Measurements from ENCODE around the gene XYLT1.
"Not testable (repeated sequence)": the region's sequence is repeated elsewhere in the genome, so short reads cannot be mapped to it uniquely, and the experiment has no call there.

The XYLT1 gene

DNA sequence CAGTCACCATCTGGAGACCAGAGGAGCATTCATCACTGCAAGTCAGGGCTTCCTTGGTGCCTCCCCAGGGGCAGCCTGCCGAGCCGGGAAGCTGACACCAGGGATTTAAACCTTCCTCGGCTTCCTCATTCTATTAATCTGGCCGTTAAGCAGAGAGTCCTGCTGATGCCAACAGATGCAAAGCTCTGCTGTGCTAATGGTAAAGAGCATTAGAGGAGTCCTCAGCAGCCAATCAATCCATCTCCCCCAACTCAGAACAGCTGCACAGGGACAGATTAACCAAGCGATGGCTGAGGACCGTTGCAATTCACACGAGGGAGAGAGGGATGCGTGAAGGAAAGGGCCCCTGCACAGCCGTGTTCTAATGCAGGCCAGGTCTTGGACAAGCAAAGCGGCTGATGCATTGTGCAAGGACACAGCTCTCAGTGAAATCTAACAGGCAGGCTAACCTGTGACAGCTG is 116.6 kb downstream of the XYLT1 start:
- no peak for DNase-seq

DNA sequence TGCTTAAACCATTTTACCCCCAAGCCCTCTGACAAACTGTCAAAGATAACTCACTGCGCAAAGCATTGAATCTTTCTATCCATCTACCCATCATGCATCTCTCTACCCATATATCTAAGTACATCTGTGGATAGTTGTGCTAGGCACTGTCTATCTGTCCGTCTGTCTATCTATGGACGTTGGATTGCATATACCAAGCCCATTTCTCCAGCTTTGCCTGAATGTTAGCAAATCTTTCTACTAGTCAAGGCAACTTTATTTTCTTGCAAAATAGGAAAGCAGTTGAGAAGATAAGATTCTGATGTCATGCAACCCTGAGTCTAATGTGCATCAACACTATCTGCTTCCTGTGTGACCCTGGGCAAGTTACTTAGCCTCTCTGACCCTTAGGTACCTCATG is 117.2 kb downstream of the XYLT1 start:
- no peak for DNase-seq

DNA sequence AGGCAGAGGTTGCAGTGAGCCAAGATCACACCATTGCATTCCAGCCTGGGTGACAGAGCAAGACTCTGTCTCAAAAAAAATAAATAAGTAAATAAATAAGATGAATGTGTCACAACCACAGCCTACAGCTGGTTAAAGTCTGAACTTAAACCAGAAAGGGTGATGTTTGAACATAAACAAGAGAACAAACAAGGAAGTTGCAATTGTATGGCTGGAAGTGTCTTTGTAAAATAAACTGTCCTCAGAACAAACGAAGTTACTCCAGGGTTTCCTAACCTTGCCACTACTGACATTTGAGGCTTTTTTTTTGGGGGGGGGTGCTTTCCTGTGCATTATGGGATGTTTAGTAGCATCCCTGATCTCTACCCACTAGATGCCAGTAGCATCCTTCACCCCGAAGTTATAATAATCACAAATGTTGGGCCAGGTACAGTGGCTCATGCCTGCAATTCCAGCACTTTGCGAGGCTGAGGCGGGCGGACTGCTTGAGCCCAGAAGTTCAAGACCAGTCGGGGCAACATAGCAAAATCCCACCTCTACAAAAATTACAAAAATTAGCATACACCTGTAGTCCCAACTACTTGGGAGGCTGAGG is 119.2 kb downstream of the XYLT1 start:
- no peak for DNase-seq

DNA sequence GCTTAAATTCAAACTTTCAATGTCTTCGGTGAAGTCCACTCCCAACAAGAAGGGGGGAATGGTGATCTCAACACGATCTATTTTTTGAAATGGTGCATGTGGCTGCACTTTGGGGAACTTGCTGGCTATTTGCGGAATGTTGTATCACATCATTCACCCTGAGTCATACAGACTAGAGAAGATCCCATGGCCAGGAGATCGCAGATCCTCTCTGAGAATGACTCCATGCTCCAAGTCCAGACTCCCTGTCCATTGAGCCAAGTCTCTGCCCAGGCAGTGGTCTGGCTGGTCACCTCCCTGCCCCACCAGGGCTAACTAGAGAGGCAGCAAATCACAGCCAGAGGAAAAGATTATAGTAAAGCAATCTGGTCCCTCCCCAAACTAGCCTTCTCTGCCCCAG is 120.6 kb downstream of the XYLT1 start:
- no peak for DNase-seq

DNA sequence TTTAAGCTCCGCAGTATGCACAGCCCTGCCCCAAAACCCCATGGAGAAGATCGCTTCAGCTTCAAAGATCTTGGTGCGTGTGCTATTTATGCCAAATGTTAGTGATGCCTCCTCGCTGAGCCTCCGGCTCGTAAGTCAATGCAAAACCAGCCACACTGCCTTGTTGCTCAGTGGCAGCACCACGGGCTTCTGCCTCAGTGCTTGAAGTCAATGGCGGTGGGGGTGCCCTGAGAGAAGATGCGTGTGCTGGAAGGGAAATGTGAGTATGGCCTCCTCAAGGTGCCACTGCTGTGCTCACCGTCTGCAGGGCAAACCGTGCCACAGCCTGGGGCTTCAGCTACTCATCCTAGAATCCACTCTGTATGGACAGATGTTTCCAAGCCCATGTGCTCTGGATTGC is 121.9 kb downstream of the XYLT1 start:
- DNase-seq: no peak

DNA sequence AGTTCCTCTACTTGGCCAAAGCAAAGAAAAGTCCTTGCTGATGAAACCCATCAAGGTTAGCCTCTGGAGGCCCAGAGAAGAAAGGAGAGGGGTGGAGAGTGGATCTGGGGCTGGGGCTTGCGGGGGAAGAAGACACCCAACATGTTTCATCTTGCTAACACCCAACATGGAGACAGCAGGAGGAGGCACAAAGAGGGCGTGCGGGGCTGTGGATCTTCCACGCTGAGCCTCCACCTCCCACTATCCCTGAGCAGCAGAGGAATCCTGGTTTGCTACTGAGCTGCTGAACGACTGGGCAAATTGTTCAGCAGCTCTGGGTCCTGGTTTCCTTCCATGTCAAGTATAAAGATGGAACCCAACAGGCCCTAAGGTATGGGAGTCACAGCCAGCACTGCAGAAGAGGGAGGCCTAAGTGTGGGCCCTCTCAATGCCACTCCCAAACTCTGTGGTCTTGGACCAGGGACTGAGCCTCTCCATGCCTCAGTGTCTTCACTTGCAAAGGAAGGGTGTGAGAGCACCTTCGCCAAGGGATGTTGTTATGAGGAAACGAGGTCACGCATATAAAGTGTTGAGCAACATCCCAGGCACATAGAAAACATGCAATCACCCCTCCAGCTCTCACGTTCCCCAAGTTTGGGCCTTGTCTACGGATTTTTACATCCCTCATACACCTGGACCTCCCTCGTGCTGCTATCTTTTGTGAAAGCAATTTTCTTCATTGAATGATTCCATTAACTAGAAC is 122.5 kb downstream of the XYLT1 start:
- no peak for DNase-seq

DNA sequence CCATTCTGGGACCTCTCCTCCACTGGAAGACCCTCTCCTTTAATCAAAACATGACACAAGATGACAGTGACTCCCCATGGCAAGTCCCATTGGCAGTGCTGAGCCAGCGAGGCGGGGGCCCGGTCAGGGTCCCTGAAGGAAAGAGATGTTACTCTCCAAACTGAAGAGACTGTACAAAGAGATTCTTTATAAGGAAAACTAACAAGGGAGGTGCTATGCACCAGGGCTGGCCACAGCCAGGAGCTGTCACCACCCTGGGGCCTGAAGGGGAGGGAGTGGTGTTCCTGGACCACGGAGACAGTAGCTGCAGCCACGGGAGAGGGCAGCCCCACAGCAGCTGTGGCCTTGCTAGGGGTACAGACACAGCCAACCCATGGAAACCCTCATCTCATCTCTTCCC is 123.1 kb downstream of the XYLT1 start:
- no peak for DNase-seq

DNA sequence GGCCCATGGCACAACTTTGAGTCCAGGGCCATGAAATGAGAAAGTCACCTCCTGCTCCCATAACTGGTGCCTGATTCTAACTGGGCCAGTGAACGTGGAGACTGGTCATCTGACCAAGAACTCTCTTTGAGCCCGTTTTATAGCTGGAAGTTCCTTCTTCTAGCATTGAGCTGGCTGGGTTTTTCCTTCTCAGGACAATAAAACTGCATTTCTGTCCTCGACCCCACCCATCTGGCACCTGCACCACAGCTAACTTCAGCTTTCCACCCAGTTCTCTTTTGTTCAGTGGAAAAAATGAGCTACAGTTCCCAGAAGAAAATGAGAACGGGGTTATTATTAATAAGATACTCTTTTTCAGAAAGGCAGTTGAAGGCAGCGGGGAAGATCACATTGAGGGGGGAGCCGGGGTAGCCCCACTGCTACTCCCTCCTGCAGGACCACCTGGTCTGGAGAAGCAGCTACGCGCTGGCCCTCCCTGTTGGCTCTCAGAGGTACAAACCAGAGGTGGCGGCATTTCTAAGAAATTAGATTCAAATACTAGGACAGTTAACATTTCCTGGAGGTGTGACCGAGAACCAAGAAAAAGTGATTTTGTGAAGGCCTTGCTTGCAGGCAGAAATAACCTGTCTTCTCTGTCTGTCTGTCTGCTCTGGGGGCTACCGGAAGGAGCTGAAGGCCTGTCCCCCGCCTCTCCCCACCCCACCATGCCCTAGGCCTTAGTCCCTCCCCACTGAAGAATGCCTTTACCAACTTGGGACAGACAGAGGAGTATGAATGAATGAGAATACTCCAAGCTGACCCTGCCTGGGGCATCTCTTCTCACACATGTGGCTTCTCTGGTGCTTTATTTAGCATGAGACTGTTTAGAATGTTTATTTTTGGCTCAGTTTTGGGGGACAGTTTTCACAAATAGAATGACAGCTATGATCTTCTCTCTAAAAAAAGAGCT is 123.9 kb downstream of the XYLT1 start:
- no peak for DNase-seq

DNA sequence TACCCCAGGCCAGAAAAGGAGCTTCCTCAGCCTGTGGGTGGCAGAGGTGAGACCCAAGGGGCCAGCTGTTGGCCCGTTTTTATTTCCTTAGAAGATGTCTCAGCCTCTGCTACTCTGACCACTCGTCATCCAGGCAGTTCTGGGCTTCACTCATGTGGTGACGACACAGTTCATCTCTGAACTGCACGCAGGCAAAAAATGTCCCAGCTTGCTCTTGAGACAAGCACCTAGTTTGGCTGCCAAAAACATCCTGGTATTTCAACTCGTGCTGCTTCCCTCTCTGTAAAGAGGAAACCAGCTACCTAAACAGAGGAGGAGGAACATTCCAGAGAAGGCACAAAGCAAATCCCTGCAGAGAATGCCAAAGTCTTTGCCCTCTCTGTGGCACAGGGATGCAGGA is 125.7 kb downstream of the XYLT1 start:
- no peak for DNase-seq

DNA sequence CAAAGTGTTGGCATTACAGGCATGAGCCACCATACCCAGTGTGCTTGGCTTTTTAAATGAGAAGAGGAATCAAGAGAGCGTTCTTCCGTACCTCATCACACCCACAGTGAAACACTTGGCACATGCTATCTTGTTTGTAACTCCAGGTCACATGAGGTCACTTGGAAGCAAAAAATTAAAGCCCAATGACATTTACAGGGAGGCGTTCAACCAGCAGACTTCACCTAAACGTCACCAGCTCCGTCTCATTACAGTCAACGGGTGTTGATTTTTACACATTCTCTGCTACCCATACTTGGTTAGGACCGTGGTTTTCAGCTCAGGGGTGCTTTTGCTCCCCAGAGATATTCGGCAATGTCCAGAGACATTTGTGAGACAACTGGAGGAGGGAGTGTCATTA is 127.0 kb downstream of the XYLT1 start:
- DNase-seq: no peak

DNA sequence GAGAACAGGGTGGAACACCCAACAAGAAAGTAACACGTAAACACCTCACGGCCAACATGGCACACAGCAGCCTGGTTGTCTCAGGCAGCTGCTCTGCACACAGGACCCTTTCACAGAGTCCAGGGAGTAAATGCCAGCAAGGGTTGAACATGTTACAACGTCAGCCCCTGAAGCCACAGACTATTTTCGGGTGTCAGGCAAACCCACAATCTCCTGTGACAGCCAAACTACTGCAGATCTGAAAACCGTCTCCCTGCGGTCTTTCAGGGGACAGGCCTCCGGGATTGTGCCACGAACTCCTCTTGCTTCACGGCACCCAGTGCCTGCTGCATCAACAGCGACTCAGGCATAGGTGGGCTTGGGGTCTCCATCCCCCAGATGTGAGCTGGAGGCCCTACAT is 127.7 kb downstream of the XYLT1 start:
- no peak for DNase-seq

DNA sequence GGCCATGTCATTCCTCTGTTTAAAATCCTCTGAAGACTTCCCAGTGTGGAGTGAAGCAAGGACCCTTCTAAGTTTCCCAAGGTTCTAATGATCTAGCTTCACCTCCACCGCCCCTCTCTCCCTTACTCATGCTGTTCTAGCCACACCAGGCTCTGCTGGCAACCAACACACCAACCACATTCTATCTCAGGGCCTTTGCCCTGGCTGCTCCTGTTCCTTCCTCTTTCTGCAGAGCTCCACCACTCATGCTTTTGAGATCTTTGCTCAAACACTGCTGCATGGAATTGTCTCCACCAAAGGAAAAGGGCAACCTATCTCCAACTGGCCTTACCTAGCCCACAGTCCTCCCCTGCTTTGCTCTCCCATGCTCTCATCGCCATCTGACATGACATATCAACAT is 128.7 kb downstream of the XYLT1 start:
- DNase-seq: no peak

DNA sequence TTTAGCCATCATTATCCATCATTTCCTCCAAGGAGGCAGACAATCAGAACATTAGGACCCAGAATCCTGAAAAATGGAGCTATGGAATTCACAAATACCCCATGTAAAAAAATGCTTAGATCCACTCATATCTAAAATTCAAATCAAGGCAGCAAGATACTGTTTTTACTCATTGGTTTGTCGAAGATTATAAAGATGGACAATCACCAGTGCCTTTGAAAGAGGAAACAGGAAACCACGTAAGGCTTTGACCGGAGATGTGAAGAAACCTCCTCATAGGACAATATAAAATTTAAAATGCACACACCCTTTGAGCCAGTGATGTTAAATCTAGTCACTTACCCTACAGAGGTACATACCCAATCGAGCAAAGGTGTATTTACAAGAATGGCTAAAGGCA is 130.0 kb downstream of the XYLT1 start:
- no peak for DNase-seq

DNA sequence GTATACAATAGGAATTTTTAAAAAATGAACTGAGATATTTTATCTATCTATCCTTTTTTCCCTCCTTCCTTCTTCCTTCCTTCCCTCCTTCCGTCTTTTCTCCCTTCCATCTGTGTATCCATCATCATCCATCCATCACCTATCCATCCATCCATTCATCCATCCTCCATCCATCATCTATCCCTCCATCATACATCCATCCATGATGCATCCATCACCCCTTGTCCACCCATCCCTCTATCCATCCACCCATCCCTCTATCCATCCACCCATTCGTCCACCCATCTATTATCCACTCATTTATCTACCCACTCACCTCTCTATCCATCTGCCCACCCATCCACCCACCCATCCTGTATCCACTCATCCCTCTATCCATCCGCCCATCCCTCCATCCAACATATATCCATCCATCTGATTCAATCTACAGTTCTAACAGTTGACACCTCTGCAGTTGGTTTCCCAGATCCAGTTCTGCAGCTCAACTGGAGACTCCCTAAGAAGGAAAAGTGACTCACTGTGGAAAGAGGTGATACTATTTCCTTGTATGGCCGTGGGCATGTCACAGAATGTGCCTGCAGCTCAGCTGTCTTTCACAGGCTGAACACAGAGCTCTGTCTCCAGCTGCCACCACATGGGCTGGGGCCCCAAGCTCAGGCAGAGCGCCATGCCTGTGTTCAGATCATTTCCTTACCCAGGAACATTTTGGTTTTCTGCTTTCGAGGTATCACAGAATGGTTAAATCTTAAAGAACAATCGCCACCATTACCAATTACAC is 130.8 kb downstream of the XYLT1 start:
- DNase-seq: no peak

DNA sequence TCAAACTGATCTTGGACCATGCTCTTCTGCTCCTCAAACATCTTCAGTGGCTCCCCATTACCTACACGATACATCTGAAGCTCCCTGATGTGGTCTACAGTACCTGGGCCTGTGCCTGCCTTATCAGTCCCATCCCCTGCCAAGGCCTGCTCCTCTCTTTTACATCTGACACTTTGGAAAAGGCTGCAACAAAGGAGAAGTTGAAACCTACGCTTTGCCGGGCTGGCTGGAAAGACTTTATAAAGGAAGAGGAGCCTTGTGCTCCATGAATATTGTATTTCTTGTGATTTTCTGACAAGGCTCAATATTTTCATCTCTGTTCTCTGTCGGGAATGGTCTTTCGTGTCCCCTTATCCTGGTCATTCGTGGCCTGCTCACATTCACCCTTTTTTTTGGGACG is 132.5 kb downstream of the XYLT1 start:
- no peak for DNase-seq

DNA sequence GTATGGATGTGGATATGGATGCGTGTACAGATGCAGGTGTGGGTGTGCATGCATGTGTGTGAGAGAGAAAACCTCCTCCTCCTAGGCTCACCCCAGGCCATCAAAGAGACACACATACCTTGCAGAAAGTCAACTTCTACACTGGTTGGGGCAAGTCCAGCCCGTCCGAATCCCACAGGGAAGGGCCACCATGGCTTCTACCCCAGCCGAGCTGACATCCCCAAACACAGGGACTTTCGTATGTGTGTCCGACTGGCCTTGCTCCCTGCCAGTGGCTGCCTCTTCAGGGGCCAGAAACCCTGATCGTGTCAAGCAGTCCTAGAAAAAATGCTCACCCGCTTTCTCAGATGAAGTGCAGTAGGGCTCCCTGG is 134.2 kb downstream of the XYLT1 start:
- no peak for DNase-seq

DNA sequence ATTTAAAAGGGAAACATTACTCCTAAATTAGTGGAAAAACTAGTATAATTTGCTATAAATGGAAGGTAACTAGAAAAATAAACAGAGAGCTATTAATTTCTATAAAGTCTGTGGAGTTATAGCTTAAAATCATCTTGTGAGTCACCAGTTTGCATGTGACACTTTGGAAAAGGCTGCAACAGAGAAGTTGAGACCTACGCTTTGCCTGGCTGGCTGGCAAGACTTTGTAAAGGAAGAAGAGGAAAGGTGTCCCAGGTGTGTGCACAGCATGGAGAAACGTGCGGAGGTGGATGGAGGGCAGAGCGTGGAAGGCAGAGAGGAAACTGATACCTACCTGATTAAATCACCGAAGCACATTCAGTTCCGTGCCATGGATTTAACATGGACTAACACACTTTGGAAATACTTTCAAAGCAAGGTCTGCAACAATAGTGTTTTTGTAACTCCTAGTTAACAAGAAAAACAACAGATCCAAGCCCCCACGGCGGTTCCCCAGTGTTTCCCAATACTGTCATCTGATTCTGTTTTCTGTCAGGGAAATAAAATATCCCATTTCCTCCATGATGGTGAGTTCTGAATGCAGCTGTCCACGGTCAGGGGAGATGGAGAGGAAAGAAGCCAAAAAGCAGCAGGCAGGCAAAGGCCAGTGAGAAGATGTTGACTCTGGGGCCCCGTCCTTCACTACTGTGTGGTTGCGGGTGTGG is 134.8 kb downstream of the XYLT1 start:
- no peak for DNase-seq

DNA sequence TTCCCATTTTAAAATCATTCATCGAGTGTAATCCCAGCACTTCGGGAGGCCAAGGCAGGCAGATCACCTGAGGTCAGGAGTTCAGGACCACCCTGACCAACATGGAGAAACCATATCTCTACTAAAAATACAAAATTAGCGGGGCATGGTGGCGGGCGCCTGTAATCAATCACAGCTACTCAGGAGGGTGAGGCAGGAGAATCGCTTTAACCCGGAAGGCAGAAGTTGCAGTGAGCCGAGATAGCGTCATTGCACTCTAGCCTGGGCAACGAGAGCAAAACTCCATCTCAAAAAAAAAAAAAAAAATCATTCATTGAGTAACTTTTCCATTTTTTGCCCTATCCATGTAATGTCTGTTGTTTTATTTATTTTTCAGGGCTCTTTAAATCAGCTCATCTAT is 135.4 kb downstream of the XYLT1 start:
- not testable (repeated sequence) for DNase-seq

DNA sequence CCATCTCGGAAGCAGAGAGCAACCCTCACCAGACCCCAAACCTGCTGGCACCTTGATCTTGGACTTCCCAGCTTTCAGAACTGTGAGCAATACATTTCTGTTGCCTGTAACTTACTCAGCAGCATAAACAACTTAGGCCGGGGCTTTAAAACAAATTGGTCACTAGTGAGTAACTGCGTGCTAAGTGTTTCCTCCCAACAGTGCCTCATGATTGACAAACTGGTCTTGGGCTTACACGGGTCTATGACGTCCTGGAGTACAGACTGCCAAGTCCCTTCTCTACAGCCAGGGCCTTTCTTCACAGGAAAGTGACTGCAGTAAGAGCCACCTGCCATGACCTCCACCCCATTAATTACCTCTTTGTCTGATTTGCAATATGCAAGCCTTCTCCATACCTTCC is 136.7 kb downstream of the XYLT1 start:
- no peak for DNase-seq

DNA sequence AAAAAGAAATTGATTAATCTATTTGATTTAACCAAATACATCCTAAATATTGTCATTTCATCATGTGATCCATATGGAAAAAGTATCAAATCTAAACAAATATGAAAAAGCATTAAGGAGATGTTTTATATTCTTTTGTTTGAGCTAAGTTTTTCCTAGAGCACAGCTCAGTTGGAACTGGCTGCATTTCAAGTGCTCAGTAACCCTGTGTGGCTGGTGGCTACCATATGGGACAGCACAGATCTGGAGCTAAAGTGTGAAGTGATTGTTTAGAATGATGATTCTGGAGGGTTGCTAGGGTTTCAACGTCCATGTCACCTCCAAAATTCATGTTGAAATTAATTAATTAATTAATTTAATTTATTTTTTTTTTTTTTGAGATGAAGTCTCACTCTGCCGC is 137.5 kb downstream of the XYLT1 start:
- no peak for DNase-seq

DNA sequence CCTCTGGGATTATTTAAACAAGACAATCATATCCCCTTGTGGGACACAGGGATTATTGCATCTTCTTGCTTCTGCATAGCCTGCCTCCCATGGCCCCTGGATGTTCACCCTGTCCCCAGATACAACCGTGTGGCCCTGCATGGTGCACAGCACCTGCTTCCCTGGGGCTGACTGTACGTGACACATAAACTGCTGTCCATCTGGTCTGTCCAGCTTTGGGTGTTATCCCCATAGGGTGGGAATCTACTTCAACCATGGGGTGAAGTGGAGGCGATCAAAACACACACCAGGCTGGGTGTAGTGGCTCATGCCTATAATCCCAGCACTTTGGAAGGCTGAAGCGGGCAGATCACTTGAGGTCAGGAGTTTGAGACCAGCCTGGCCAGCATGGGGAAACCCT is 138.8 kb downstream of the XYLT1 start:
- no peak for DNase-seq

DNA sequence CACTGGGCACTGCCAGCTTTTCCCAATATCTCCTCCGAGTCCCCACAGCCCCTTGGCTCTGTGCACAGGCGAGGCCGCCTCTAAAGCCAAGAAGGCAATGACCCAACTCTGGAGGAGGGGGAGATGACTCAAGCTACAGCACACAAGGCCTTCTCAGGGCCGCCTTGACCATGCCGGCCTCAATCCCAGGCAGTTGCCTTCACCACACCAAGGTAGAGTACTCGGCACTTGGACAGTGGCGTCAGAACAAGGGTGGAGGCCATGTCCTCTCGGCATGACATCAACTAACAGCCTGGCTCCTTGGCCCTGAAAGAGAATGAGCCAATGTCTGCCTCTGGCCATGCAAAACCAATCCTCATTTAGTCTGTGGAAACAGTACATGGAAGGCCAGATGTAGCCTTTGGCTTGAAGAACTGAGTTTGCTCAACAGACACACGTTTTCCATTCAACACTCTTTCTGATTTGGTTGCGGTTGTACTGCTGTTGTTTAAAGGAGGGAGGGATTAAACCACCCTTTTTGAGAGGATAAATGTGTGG is 139.6 kb downstream of the XYLT1 start:
- no peak for DNase-seq

Measured in NCI-H1417 (cell line).